ENCODE measurements around the gene THSD4.

Gene THSD4

DNA sequence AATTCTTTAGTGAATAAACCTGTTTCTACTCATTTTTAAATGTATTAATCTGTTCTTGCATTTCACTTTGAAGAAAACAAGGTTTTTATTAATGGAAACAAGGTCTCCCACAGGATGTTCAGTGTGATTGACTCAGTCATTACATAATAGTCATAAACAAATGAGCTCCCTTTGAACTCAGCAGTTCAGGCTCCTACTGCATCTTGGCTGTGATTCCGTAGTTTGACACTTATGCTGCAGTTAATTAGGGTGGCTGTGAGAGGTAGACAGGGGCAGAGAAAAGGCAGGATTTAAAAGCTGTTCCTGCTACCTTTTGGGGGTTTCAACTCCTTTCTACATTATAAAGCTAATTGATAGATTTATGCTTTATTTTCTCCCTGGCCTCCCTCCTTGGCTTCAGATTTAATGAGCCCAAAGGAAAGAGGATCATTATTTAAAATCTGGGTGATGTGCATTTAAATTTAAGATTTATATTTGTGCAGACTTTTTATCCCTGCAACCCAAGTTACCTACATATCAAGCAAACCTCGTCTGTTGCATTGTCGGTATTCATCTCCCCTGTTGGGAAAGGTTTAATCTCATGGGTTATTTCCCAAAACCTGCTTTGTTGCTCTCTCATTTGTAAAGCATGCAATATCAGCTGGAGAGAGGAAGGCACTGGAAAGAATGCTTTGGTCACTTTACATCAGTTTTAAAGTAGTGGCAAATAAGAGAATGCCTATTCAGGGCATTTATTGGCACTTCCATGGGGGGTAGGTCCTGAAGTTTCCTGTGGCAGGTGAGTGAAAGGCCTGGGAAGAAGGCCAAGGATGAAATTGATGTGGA, 350.1 kb downstream of the THSD4 start:
- H3K9ac ChIP-seq (ENCODE audit: low read length): no peak overlapping the region
- peaks cover 2% of the 10 kb centered on the region for H3K4me1 ChIP-seq (ENCODE audit: control insufficient read depth, insufficient read depth, low read length)
- H3K9me3 ChIP-seq (ENCODE audit: control insufficient read depth, low read length): no peaks in the 10 kb centered on the region
- no peaks in the 10 kb centered on the region for H3K27me3 ChIP-seq (ENCODE audit: control insufficient read depth, insufficient read depth, low read length)
- no peaks in the 10 kb centered on the region for H3K36me3 ChIP-seq (ENCODE audit: control insufficient read depth, insufficient read depth, low read length)
- no peak overlapping the region for H3K4me3 ChIP-seq (ENCODE audit: low read length)

DNA sequence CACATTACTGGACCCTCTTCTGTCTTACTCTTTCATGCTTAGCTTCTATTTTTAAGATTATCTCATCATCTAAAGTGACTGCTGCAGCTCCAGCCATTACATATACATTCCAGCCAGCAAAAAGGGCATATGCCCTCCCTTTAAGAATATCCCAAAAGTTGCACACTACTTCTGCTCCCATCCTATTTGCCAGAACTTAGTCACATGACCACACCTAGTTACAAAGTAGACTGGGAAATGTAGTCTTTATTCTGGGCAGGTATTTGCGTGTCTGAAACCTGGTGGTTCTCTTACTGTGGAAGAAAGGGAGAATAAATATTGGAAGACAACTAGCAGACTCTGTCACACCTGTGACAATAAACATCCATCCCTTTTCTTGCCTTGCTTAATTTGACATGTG, 353.4 kb downstream of the THSD4 start:
- Histone ChIP-seq H3K27me3 (ENCODE audit: control insufficient read depth, insufficient read depth, low read length) (no peaks in the 10 kb centered on the region), H3K4me3 (ENCODE audit: low read length) (no peak overlapping the region), H3K4me1 (ENCODE audit: control insufficient read depth, insufficient read depth, low read length) (no peaks in the 10 kb centered on the region), H3K36me3 (ENCODE audit: control insufficient read depth, insufficient read depth, low read length) (no peaks in the 10 kb centered on the region), H3K9ac (ENCODE audit: low read length) (no peak overlapping the region), H3K9me3 (ENCODE audit: control insufficient read depth, low read length) (no peaks in the 10 kb centered on the region)

DNA sequence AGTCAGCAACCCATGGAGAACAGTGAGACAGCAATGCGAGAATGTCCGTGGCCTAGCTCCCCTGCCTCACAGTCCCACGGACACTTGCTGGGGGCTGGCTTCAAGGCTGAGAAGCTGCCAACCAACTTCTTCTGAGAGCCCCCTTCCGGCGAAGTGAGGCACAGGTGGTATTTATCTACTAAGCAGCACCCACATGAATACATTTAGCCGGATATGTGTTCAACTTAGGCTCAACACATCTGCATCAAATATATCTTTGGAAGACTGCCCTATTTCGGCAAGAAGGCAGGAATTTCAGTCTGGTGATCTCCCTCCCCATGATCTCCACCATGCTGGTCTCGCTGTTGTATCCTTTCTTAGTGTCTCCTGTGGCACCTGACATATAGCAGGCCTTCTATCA, 354.1 kb downstream of the THSD4 start:
- H3K36me3 ChIP-seq (ENCODE audit: control insufficient read depth, insufficient read depth, low read length): no peaks in the 10 kb centered on the region
- H3K4me1 ChIP-seq (ENCODE audit: control insufficient read depth, insufficient read depth, low read length): no peaks in the 10 kb centered on the region
- H3K4me3 ChIP-seq (ENCODE audit: low read length): no peak overlapping the region
- no peaks in the 10 kb centered on the region for H3K9me3 ChIP-seq (ENCODE audit: control insufficient read depth, low read length)
- H3K9ac ChIP-seq (ENCODE audit: low read length): no peak overlapping the region
- H3K27me3 ChIP-seq (ENCODE audit: control insufficient read depth, insufficient read depth, low read length): no peaks in the 10 kb centered on the region

DNA sequence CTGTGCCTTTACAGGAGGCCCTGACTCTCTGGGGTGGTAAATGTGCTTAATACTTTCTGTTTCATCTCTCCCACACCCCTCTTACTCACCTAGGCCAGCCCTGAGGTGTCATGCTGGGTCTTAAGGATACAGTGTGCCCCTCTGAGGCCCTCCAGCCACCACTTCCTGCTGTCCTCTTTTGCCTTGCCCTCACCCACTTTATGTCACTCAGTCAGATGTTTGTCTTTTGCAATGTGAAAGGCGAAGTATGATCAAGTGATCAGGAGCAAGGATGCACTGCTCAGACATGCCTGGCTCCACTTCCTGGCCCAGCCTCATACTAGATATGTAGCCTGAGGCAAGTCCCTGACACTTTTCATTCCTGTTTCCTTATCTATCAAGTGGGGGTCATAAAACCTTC, 356.1 kb downstream of the THSD4 start:
- Histone ChIP-seq H3K9me3 (ENCODE audit: control insufficient read depth, low read length) (no peaks in the 10 kb centered on the region), H3K27me3 (ENCODE audit: control insufficient read depth, insufficient read depth, low read length) (no peaks in the 10 kb centered on the region), H3K36me3 (ENCODE audit: control insufficient read depth, insufficient read depth, low read length) (no peaks in the 10 kb centered on the region), H3K4me1 (ENCODE audit: control insufficient read depth, insufficient read depth, low read length) (no peaks in the 10 kb centered on the region), H3K9ac (ENCODE audit: low read length) (no peak overlapping the region), H3K4me3 (ENCODE audit: low read length) (no peak overlapping the region)

DNA sequence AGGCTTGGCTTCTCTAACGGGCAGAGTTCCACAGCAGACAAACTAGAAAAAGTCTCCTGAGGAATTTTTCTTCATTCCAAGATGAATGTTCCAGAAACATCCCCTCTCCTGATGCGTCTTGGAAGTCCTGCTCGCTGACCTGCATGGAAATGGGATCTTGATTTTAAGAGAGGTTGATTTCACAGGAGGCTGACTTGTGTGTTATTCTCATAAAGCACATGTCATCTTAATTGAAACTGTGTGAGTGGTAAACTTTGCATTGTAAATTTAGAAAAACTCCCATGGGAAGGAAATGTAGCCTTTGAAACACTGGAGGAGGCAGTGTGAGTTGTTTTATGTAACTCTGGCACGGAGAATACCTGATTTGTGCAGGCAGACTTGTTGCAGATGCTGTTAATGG, 357.3 kb downstream of the THSD4 start:
- H3K36me3 ChIP-seq (ENCODE audit: control insufficient read depth, insufficient read depth, low read length): no peaks in the 10 kb centered on the region
- H3K27me3 ChIP-seq (ENCODE audit: control insufficient read depth, insufficient read depth, low read length): no peaks in the 10 kb centered on the region
- H3K4me1 ChIP-seq (ENCODE audit: control insufficient read depth, insufficient read depth, low read length): no peaks in the 10 kb centered on the region
- no peak overlapping the region for H3K9ac ChIP-seq (ENCODE audit: low read length)
- H3K4me3 ChIP-seq (ENCODE audit: low read length): no peak overlapping the region
- H3K9me3 ChIP-seq (ENCODE audit: control insufficient read depth, low read length): no peaks in the 10 kb centered on the region

DNA sequence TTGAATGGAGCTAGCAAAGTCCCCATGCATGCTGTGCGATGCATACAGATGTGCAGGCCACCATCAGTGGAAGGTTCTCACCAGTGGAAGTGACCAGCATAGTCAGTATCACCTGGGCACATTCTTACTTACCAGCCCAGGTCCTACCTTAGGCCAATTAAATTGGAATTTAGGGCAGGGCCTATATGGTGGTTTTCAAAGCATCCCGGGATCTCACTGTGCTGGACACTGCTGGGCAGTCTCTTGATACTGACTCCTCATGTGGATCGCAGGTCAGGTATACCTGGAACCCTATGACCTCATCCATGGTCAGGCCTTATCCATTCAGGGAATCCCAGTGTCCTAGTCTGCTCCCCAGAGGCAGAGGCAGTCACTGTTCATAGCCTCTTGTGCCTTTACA, 358.5 kb downstream of the THSD4 start:
- Histone ChIP-seq H3K27me3 (ENCODE audit: control insufficient read depth, insufficient read depth, low read length) (no peaks in the 10 kb centered on the region), H3K4me3 (ENCODE audit: low read length) (no peak overlapping the region), H3K9me3 (ENCODE audit: control insufficient read depth, low read length) (no peaks in the 10 kb centered on the region), H3K9ac (ENCODE audit: low read length) (no peak overlapping the region), H3K36me3 (ENCODE audit: control insufficient read depth, insufficient read depth, low read length) (no peaks in the 10 kb centered on the region), H3K4me1 (ENCODE audit: control insufficient read depth, insufficient read depth, low read length) (no peaks in the 10 kb centered on the region)

DNA sequence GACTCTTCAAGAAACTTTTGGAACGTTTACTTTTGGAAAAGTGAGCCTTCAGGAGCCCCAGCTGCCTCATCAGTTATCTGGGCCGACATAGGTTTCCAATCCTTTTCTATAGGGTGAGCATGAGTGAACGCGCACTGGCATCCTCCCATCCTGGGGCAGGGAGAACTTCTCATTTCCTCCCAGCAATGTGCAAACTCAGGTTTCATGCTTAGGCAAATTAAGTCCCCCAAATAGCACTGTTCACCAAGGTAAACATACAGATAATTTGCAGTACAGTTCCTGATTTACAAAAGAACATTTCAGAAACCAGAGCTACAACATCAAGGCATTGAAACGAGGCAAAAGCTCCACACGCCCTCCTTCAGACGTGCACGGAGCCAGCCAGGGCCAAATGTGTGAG, 361.6 kb downstream of the THSD4 start:
- no peaks in the 10 kb centered on the region for H3K4me1 ChIP-seq (ENCODE audit: control insufficient read depth, insufficient read depth, low read length)

DNA sequence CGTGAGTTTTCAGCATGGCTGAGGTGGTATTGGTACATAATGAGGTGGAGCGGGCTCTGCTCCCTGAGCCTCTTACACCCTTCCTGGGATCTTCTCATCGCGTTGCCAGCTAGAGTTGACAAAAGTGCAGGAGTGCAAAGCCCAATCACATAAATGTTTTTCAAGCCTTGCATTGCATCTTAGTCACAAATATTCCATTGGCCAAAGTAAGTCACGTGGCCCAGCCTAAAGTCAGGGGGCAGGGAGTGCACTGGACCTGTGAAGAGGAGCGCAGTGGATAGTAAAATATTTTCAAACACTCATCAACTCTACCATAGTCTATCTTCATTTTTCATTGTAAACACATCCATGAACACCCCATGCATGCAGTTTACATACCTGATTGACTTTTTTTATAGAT, 365.3 kb downstream of the THSD4 start:
- Histone ChIP-seq H3K4me1 (ENCODE audit: control insufficient read depth, insufficient read depth, low read length) (no peaks in the 10 kb centered on the region), H3K9me3 (ENCODE audit: control insufficient read depth, low read length) (no peaks in the 10 kb centered on the region), H3K9ac (ENCODE audit: low read length) (no peak overlapping the region), H3K27me3 (ENCODE audit: control insufficient read depth, insufficient read depth, low read length) (no peaks in the 10 kb centered on the region), H3K4me3 (ENCODE audit: low read length) (no peak overlapping the region), H3K36me3 (ENCODE audit: control insufficient read depth, insufficient read depth, low read length) (no peaks in the 10 kb centered on the region)

More for the DNA sequence above, 361.6 kb downstream of the THSD4 start:
- no peak overlapping the region for H3K9ac ChIP-seq (ENCODE audit: low read length)
- H3K9me3 ChIP-seq (ENCODE audit: control insufficient read depth, low read length): no peaks in the 10 kb centered on the region
- no peak overlapping the region for H3K4me3 ChIP-seq (ENCODE audit: low read length)
- no peaks in the 10 kb centered on the region for H3K27me3 ChIP-seq (ENCODE audit: control insufficient read depth, insufficient read depth, low read length)
- H3K36me3 ChIP-seq (ENCODE audit: control insufficient read depth, insufficient read depth, low read length): no peaks in the 10 kb centered on the region

DNA sequence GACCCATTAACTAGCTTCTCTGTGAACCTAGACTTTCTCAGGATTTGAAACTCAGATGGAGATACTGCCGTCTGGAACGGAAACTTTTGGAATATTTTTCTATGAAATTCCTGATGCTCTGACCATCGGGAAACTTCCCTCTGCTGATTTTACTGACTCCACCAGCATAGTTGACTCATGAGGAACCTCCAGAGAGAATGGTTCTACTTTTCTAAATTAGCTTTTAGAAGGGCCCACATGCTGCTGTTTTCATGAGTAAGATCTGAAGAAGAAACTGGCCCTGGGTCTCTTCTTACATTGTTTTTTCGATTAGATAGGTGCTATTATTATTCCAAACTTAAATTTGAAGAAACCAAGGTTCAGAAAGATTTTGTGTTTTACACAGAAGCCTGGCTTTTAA, 368.8 kb downstream of the THSD4 start:
- Histone ChIP-seq H3K27me3 (ENCODE audit: control insufficient read depth, insufficient read depth, low read length) (no peaks in the 10 kb centered on the region), H3K9me3 (ENCODE audit: control insufficient read depth, low read length) (no peaks in the 10 kb centered on the region), H3K4me1 (ENCODE audit: control insufficient read depth, insufficient read depth, low read length) (no peaks in the 10 kb centered on the region), H3K36me3 (ENCODE audit: control insufficient read depth, insufficient read depth, low read length) (no peaks in the 10 kb centered on the region), H3K4me3 (ENCODE audit: low read length) (no peak overlapping the region), H3K9ac (ENCODE audit: low read length) (no peak overlapping the region)

DNA sequence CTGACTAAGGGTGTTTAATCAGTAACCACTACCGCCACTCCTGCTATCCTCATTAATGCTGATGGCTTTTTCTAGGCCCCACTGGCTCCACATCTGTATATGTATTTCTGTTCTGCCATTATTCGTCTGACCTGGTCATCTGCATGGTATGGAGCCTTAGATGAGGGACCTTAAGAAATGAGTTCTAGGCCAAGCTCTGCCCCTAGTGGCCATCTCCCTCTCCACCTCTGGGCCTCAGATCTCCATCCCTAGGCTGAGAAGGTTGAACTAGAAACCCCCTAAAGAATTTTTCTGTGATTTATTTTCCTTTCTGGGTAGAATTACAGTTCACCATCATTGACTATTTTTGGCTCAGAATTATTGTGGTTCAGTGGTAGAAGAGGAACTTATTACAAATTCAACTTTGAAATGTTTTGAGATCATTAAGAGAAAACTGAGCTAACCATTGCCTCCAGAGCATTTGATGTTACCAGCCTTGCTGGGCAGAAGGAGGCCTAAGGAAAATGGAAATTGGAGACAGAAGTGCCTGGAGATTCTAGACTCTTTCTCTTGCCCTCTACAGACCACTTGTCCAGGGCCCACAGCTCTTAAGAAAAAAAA, 369.9 kb downstream of the THSD4 start:
- H3K9ac ChIP-seq (ENCODE audit: low read length): no peak overlapping the region
- no peaks in the 10 kb centered on the region for H3K27me3 ChIP-seq (ENCODE audit: control insufficient read depth, insufficient read depth, low read length)

DNA sequence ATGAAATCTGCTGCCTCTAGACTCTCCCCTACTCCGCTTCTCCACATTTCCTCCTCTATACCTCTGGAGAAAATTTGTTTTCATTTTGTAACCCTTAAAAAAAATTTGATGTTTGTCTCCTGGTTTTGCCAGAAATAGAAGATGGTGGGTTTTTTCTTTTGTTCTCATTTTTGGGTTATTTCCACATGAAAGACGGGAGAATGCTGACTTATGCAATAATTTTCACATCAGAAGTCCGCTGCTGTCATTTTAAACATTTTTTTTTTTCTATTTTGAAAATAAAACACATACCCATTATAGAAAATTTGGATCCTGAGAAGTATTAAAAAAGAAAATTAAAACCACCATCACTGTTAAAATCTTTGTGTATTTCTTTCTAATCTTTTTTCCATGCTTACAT, 374.3 kb downstream of the THSD4 start:
- Histone ChIP-seq H3K4me1 (ENCODE audit: control insufficient read depth, insufficient read depth, low read length) (no peaks in the 10 kb centered on the region), H3K36me3 (ENCODE audit: control insufficient read depth, insufficient read depth, low read length) (no peaks in the 10 kb centered on the region), H3K4me3 (ENCODE audit: low read length) (no peak overlapping the region), H3K27me3 (ENCODE audit: control insufficient read depth, insufficient read depth, low read length) (no peaks in the 10 kb centered on the region), H3K9me3 (ENCODE audit: control insufficient read depth, low read length) (no peaks in the 10 kb centered on the region), H3K9ac (ENCODE audit: low read length) (no peak overlapping the region)

More for the DNA sequence above, 369.9 kb downstream of the THSD4 start:
- no peaks in the 10 kb centered on the region for H3K36me3 ChIP-seq (ENCODE audit: control insufficient read depth, insufficient read depth, low read length)
- H3K4me1 ChIP-seq (ENCODE audit: control insufficient read depth, insufficient read depth, low read length): no peaks in the 10 kb centered on the region
- no peak overlapping the region for H3K4me3 ChIP-seq (ENCODE audit: low read length)
- no peaks in the 10 kb centered on the region for H3K9me3 ChIP-seq (ENCODE audit: control insufficient read depth, low read length)

DNA sequence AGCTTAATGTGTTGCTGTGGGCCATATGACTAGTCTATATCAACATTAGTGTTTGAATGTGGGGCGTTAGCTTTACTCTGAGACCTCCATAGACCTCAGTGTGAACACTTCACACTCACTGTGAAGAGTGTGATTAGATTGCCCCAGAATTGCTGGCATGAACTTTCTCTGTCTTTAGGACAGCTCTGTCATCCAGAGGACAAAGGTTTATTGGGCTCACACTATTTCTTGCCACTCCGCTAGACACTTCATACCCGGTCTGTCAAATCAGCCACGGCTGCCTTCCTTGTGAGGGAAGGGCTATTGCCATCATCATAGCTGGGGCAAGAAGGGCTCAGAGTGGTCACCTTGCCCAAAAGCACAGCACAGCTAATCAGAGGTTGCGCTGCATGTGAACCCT, 378.3 kb downstream of the THSD4 start:
- Histone ChIP-seq H3K9ac (ENCODE audit: low read length) (no peak overlapping the region), H3K4me3 (ENCODE audit: low read length) (no peak overlapping the region), H3K36me3 (ENCODE audit: control insufficient read depth, insufficient read depth, low read length) (no peaks in the 10 kb centered on the region), H3K4me1 (ENCODE audit: control insufficient read depth, insufficient read depth, low read length) (no peaks in the 10 kb centered on the region), H3K27me3 (ENCODE audit: control insufficient read depth, insufficient read depth, low read length) (no peaks in the 10 kb centered on the region), H3K9me3 (ENCODE audit: control insufficient read depth, low read length) (no peaks in the 10 kb centered on the region)
